ENCODE results near the gene FBXL15.

FBXL15 gene

GRCh38 chr10:102431452-102432124 is 11.0 kb downstream of the FBXL15 start:
- DNase-seq, result peak in 1 of 3 experiments; percentile 45

- peak; percentile 92 to 95 (median 95) for DNase-seq
Measured at GRCh38 chr10:102432162-102432950, 11.7 kb downstream of the FBXL15 start, which contains the start of gene CUEDC2. CUEDC2 (minus strand) TSS chr10:102432574; CDS start chr10:102425188, 7,386 bp downstream.

- DNase-seq, result no peak
Measured at GRCh38 chr10:102433619-102434046, 13.0 kb downstream of the FBXL15 start.

DNA sequence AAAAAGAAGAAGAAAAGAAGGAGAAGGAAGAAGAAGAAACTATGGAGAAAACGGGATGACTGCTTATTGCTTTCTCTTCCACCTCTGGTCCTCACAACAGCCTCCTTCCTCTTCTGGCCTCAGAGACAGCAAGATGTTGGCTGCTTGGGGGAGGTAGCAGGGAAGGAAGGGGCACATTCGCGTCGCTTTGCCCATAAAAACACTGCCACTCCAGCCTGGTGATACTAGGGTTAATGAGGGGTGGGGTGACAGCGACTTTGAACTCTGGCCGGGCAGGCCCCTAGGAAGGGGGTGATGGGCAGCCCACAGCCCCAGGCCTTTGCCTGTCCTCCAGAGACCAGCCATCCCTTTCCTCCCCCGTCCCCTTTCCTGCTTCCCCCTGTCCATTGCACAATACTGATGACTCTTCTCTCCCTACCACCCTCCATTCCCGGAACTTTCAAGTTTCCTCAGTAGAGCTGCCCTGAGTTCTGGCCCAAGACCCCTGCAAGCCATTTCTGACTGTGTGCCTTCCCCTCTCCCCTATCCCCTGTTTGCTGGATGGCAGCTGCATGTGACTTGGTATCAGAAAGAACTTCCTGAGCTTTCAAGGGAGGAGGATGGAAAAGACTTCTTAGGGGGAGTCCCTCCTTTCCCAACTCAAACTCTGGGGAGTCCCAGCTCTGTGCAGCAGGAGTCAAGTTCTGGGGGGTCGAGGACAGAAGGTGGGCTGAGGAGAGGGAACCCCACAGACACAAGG is 13.9 kb downstream of the FBXL15 start:
- no peak for DNase-seq

- DNase-seq, result no peak
Measured at GRCh38 chr10:102435133-102435497, 14.5 kb downstream of the FBXL15 start.

- DNase-seq, result no peak
Measured at GRCh38 chr10:102435529-102436233, 15.0 kb downstream of the FBXL15 start.

GRCh38 chr10:102436312-102436711 is 15.7 kb downstream of the FBXL15 start:
- no peak for DNase-seq

GRCh38 chr10:102437515-102437914 is 16.9 kb downstream of the FBXL15 start:
- DNase-seq, result no peak

DNA sequence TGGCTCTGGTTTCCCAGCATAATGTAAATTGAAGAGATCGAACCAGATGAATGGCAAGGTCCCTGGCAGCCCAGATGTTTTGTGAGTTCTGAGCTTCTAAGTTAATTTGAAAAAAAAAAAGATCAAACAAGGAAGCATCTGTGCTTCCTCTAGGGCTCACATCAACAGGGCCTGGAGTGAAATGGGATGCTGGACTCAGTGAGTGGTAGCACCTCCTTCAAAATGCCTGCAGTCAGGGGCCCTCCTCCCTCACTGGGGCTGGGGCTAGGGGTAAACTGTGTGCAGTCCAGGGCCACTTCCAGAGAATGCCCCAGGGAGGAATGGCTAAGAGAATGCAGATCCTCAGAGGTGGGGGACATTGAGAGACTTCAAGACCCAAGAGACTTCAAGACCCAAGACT is 17.7 kb downstream of the FBXL15 start:
- DNase-seq, result no peak

DNA sequence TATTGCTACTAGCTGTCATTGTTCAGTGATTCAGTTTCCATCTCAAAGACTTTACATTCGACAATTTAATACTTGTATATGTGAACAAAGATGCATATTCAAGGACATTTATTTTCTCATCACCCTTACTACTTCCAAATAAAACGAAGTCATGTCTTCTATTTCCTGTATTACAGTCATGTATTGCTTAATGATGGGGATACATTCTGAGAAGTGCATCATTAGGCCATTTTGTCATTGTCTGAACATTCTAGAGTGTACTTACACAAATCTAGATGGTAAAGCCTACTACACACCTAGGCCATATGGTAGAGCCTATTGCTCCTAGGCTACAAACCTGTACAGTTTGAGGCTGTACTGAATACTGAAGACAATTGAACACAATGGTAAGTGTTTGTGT is 24.2 kb downstream of the FBXL15 start:
- DNase-seq, result no peak

GRCh38 chr10:102449321-102450123 is 28.9 kb downstream of the FBXL15 start:
- peak; percentile 68 to 83 (median 79) for DNase-seq

GRCh38 chr10:102450124-102450373 is 29.4 kb downstream of the FBXL15 start:
- no peak for DNase-seq

DNA sequence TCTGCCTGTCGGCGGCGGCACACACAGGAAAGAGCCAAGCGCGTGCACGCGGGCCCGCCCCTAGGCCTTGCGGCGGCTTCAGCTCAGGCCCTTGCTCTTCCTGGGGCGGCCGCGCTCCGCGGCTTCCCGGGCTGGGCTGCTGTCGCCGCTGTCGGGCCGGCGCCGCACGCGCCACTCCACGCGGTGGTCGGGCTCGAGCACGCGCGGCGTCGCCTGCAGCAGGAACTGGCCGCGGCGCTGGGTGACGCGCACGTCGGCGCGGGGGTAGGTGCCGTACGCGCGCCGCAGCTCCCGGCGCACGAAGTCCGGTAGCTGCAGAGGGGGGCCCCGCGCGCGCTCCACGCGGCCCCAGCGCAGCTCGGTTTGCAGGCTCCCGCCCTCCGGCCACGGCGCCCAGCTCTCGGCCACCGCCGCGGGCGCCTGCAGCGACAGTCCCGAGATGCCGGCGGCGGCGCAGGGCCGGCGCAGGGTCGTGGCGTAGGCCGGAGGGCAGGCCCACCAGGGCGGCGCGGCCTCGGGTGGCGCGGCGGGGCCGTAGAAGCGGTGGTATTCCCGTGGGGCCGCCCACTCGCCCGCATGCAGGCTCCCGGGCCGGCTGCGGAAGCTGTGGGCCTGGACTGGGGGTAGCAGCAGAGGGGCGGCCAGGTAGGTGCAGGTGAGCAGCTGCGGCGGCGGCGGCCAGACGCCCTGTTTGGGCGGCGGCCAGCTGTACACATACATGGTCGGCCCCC is 29.9 kb downstream of the FBXL15 start:
- peak; percentile 81 to 88 (median 87) for DNase-seq

DNA sequence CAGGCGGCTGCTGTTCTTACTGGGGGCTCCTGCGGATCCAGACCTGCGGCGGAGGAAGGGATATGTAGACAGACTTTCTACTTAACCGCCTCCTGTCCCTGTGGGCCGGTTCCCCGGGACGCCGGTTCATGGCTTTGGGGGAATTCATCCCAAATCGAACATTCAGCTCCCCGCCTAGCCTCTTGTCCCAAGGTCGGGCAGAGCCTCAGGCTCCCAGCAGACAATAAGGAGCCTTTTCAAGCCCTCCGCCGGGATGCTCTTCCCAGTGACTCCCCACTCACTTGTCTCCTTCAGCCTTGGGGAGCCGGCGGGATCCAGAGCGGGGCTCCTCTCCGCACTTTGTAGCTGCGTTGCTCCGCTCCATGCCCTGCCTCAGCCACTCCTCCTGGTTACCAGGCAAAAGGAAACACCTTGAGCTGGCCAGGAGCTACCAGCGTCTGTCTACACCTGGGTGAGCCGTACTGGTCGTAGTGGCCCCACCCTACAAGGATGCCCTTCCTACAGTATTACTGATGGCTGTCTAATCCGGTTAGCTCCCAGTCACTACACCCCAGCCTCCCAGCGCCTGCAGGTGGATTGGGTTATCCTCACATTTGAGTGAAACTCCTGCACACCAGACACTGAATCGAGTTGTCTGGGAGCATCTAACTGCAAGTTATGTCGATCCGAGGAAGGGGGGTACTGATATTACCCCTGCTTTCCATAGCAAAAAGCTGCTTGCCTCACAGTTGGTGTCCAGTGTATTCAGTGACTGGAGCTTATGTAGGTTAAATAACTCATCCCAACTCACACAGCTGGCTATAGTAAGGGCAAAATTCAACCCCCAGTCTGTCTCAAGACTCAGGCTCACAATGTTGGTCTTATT is 30.7 kb downstream of the FBXL15 start, which contains the start of gene C10orf95:
Gene C10orf95 (minus strand): TSS at position 439 of the 865 bp plus-strand sequence. CDS start 450 bp downstream, outside the sequence.
- DNase-seq, result peak; percentile 8 to 45 (median 33)

DNA sequence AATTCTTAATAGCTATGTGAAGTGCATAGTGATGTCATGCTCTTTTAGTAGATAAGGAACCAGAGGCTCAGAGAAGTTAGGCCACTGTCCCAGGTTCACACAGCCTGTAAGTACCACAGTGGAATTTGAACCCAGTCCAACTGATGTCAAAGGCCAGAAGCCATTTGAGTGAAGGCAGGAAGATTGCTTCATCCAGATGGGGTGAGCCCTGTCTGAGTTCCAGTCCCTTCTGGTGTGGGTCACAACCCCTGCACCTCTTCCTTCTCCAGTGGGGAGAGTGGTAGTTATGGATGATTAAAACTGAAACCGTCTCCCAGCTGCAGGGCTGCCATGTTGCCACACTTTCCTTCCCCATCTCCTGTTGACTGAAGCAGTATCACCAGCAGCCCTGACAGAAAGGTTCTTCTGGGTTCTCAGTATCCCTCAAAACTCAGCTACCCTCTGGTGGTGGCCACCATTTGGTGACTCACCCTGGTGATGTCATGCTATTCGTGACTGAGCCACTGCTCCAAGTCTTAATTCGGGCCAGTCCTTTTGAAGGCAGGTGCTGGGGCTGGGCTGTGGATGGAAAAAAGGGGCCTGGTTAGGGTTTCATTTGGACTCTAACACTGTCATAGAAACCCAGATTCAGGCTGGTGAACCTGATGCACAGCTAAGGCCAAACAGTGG is 32.2 kb downstream of the FBXL15 start:
- no peak for DNase-seq

- no peak for DNase-seq
Measured at GRCh38 chr10:102453502-102453901, 32.9 kb downstream of the FBXL15 start.

DNA sequence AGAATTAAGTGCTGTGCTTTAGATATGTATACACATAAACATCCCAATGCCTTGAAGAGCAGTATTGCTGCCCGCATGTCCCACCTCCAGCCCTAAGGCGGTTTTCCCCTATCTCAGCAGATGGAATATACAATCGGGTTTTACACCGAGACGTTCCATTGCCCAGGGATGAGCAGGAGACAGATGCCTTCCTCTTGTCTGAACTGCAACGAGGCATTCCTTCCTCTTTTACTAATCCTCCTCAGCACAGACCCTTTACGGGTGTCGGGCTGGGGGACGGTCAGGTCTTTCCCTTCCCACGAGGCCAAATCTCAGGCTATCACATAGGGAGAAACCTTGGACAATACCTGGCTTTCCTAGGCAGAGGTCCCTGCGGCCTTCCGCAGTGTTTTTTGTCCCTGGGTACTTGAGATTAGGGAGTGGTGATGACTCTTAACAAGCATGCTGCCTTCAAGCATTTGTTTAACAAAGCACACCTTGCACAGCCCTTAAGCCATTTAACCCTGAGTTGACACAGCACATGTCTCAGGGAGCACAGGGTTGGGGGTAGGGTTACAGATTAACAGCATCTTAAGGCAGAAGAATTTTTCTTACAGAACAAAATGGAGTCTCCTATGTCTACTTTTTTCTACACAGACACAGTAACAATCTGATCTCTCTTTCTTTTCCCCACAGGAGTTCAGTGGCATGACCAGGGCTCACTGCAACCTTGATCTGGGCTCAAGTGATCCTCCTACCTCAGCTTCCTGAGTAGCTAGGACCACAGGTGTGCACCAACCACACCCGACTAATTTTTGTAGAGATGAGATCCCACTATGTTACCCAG is 34.2 kb downstream of the FBXL15 start:
- DNase-seq, result peak in 1 of 3 experiments; percentile 16

DNA sequence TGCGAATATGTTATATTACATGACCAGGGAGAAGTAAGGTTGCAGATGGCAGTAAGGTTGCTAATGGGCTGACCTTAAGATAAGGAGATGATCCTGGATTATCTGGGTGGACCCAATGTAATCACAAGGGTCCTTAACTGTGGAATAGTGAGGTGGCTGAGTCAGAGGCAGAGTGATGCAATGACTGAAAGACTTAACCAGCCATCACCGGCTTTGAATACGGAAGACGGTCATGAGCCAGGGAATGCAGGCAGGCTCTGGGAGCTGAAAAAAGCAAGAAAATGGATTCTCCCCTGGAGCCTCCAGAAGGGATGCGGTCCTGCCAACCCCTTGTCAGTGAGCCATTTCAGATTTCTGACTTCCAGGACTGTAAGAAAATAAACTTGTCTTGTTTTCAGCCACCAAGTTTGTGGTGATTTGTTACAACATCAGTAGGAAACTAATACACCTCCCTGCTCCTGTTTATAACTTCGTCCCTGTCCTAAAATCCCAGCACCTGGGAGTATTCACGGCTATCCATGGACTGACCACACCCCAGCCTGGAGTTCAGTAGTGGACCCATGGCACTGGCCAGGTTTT is 35.3 kb downstream of the FBXL15 start:
- DNase-seq, result no peak

Data from NCI-H1417 (cell line).